ENCODE data around the gene MTRFR. TPM values are rescaled to one million over a fixed set of nuclear protein-coding genes. Genes with fewer than 3 reads are reported as not detected.
"Not testable (repeated sequence)": the region's sequence is repeated elsewhere in the genome, so short reads cannot be mapped to it uniquely, and the experiment has no call there.

Gene MTRFR
- total RNA-seq, 1 experiment from 2014 or later, result 14.8 TPM

GRCh38 chr12:123251403-123252076 lies 18.3 kb downstream of the MTRFR start:
- Mint-ChIP-seq H3K36me3 (ENCODE audit: insufficient read depth in 1 of 3, low read depth in 3 of 3) (peaks cover 57 to 79% (median 72%) of the 10 kb centered on the region in 3 experiments), H3K4me3 (no peak overlapping the region), H3K27me3 (ENCODE audit: low read depth) (no peaks in the 10 kb centered on the region), H3K4me1 (peaks cover 19 to 24% of the 10 kb centered on the region in 2 experiments), H3K9me3 (peaks cover 26 to 33% of the 10 kb centered on the region in 2 experiments), H3K27ac (peak overlapping the region; percentile 73 to 96 (median 93); a peak in 6 of 7 replicates)
- peaks cover 4% of the 10 kb centered on the region for H3K79me1 ChIP-seq (ENCODE audit: insufficient read depth, low read depth, low read length, poor library complexity, severe bottlenecking)
- H4K91ac ChIP-seq (ENCODE audit: insufficient read length, low read depth, low read length), result no peak overlapping the region
- TF ChIP-seq, protein P1, sequence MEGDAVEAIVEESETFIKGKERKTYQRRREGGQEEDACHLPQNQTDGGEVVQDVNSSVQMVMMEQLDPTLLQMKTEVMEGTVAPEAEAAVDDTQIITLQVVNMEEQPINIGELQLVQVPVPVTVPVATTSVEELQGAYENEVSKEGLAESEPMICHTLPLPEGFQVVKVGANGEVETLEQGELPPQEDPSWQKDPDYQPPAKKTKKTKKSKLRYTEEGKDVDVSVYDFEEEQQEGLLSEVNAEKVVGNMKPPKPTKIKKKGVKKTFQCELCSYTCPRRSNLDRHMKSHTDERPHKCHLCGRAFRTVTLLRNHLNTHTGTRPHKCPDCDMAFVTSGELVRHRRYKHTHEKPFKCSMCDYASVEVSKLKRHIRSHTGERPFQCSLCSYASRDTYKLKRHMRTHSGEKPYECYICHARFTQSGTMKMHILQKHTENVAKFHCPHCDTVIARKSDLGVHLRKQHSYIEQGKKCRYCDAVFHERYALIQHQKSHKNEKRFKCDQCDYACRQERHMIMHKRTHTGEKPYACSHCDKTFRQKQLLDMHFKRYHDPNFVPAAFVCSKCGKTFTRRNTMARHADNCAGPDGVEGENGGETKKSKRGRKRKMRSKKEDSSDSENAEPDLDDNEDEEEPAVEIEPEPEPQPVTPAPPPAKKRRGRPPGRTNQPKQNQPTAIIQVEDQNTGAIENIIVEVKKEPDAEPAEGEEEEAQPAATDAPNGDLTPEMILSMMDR (conservative IDR thresholded peaks at IDR 0.05), result no peak
- H2BK20ac ChIP-seq (ENCODE audit: low read depth, low read length, poor library complexity, severe bottlenecking), result no peak overlapping the region
- no peak overlapping the region for H2BK12ac ChIP-seq (ENCODE audit: insufficient read length, low read depth, low read length)
- H4K5ac ChIP-seq (ENCODE audit: insufficient read length, low read depth, low read length), result no peak overlapping the region
- H3K4me1 ChIP-seq (ENCODE audit: insufficient read depth, low read length), result no peaks in the 10 kb centered on the region
- H4K20me1 ChIP-seq (ENCODE audit: control insufficient read depth, insufficient read depth, insufficient read length), result no peaks in the 10 kb centered on the region
- no peak overlapping the region for H3K27ac ChIP-seq (ENCODE audit: insufficient read length, low read depth, low read length)
- H3K79me2 ChIP-seq (ENCODE audit: insufficient read depth, low read length), result no peaks in the 10 kb centered on the region
- H3K23me2 ChIP-seq (ENCODE audit: insufficient read length, low read depth, low read length, poor library complexity, severe bottlenecking), result no peaks in the 10 kb centered on the region
- no peak for DNase-seq
- no peak overlapping the region for H3K14ac ChIP-seq (ENCODE audit: insufficient read depth, low read length)
- H3T11ph ChIP-seq (ENCODE audit: low read length), result no peak overlapping the region
- no peaks in the 10 kb centered on the region for H3K9me3 ChIP-seq (ENCODE audit: control insufficient read depth, low read depth, low read length)
- H3K9ac ChIP-seq (ENCODE audit: extremely low read depth, insufficient read length, low read length), result no peak overlapping the region
- no peak overlapping the region for H2BK15ac ChIP-seq (ENCODE audit: low read depth, low read length)
- no peak overlapping the region for H4K8ac ChIP-seq (replicated peaks; ENCODE audit: insufficient read length, low read depth, low read length)
- no CpG with 5 or more reads among the region's 8 CpGs for WGBS (ENCODE audit: extremely low coverage, insufficient read length, low lambda C conversion rate)
- H2AFZ ChIP-seq (ENCODE audit: low read length), result no peak overlapping the region
- H3K27me3 ChIP-seq (ENCODE audit: insufficient read depth, low read length), result no peaks in the 10 kb centered on the region
- H2BK120ac ChIP-seq (ENCODE audit: low read depth, low read length, poor library complexity, severe bottlenecking), result no peak overlapping the region
- H3K18ac ChIP-seq (ENCODE audit: insufficient read length, low read depth, low read length), result no peak overlapping the region
- no peak overlapping the region for H3K4me2 ChIP-seq (ENCODE audit: insufficient read depth, insufficient read length, low read length)
- H3K56ac ChIP-seq (ENCODE audit: insufficient read length, low read depth, low read length), result no peak overlapping the region
- no peak overlapping the region for H2AK5ac ChIP-seq (ENCODE audit: insufficient read length, low read length)
- H3K23ac ChIP-seq (ENCODE audit: insufficient read length, low read depth, low read length), result no peak overlapping the region
- no peak overlapping the region for H3K4ac ChIP-seq (ENCODE audit: low read depth, low read length)
- H2BK5ac ChIP-seq (ENCODE audit: insufficient read length, low read length), result no peak overlapping the region

DNA sequence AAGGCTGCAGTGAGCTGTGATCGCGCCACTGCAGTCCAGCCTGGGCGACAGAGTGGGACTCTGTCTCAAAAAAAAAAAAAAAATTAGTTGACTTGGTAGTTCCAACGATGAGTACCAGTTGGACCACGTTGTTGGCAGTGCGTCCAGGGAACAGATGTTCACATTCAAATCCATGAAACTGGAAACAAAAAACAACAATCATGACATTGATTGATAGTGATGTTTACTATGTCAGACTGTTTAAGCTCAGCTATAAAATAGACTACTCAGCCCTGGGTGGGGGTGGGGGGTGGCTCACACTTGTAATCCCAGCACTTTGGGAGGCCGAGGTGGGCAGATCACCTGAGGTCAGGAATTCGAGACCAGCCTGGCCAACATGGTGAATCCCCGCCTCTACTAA lies 19.1 kb downstream of the MTRFR start:
- not testable (repeated sequence) for H3K4me3 Mint-ChIP-seq; H3K18ac ChIP-seq (ENCODE audit: insufficient read length, low read depth, low read length); H4K91ac ChIP-seq (ENCODE audit: insufficient read length, low read depth, low read length); H3K4me2 ChIP-seq (ENCODE audit: insufficient read depth, insufficient read length, low read length); H3K27ac Mint-ChIP-seq; H3T11ph ChIP-seq (ENCODE audit: low read length); H3K23me2 ChIP-seq (ENCODE audit: insufficient read length, low read depth, low read length, poor library complexity, severe bottlenecking); H3K23ac ChIP-seq (ENCODE audit: insufficient read length, low read depth, low read length); H2BK12ac ChIP-seq (ENCODE audit: insufficient read length, low read depth, low read length); H3K4ac ChIP-seq (ENCODE audit: low read depth, low read length); H3K79me2 ChIP-seq (ENCODE audit: insufficient read depth, low read length); H2AK5ac ChIP-seq (ENCODE audit: insufficient read length, low read length); H2BK15ac ChIP-seq (ENCODE audit: low read depth, low read length); H3K9me3 ChIP-seq (ENCODE audit: control insufficient read depth, low read depth, low read length); H3K9ac ChIP-seq (ENCODE audit: extremely low read depth, insufficient read length, low read length); H3K27me3 ChIP-seq (ENCODE audit: insufficient read depth, low read length); H2AFZ ChIP-seq (ENCODE audit: low read length); H4K20me1 ChIP-seq (ENCODE audit: control insufficient read depth, insufficient read depth, insufficient read length); H4K5ac ChIP-seq (ENCODE audit: insufficient read length, low read depth, low read length); H3K27me3 Mint-ChIP-seq (ENCODE audit: low read depth); H4K8ac ChIP-seq (replicated peaks; ENCODE audit: insufficient read length, low read depth, low read length); H3K14ac ChIP-seq (ENCODE audit: insufficient read depth, low read length); H3K79me1 ChIP-seq (ENCODE audit: insufficient read depth, low read depth, low read length, poor library complexity, severe bottlenecking); H3K4me1 ChIP-seq (ENCODE audit: insufficient read depth, low read length); H3K27ac ChIP-seq (ENCODE audit: insufficient read length, low read depth, low read length); H2BK20ac ChIP-seq (ENCODE audit: low read depth, low read length, poor library complexity, severe bottlenecking); H2BK5ac ChIP-seq (ENCODE audit: insufficient read length, low read length); DNase-seq; H2BK120ac ChIP-seq (ENCODE audit: low read depth, low read length, poor library complexity, severe bottlenecking); H3K56ac ChIP-seq (ENCODE audit: insufficient read length, low read depth, low read length)
- peaks cover 22 to 27% of the 10 kb centered on the region in 2 experiments for H3K9me3 Mint-ChIP-seq
- H3K36me3 Mint-ChIP-seq (ENCODE audit: insufficient read depth in 1 of 3, low read depth in 3 of 3), result peaks cover 55 to 82% (median 80%) of the 10 kb centered on the region in 3 experiments
- no CpG with 5 or more reads among the region's 9 CpGs for WGBS (ENCODE audit: extremely low coverage, insufficient read length, low lambda C conversion rate)
- peaks cover 19% of the 10 kb centered on the region in 2 experiments for H3K4me1 Mint-ChIP-seq
